ENCODE results near the gene PLPP3. TPM values are rescaled to one million over a fixed set of nuclear protein-coding genes. Genes with fewer than 3 reads are reported as not detected.

PLPP3 gene
- total and polyA plus RNA-seq, 9 of the 15 experiments (the other 6 are each of a cell fraction or from before 2014, with no cell fraction given), result 0.07 to 0.54 (median 0.20) TPM

DNA sequence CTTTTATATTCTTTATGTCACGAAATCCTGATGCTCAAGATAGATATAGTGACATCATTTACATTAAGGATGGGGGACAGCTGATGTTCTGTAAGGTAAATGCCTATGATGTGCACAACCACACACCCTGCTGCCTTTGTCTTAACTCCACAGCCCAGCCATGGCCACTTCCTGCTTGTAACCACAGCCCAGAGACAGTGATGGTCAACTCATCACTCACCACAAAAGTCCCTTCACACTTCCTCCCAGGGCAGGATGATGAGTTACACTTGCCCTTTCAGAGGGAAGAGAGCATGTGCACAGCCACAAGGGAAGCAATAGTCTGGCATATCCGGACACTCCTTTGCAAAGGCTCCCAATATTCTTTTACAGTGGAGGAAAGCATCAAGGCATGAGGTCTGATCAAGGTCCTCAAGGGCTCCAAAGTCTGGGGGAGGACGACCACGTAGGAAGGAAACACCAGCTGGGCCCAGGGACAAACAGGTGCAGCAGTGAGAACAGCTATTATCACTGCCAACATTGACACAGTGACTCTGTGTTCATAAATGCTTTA lies 53.8 kb downstream of the PLPP3 start (continued):
- TF ChIP-seq ETV6 (IDR thresholded peaks at IDR 0.05; ENCODE audit: borderline replicate concordance in 1 of 2, low read depth in 2 of 2, low read length in 1 of 2), result peak in 1 of 2 experiments; percentile 60; a peak in 1 of 4 replicates
- TF ChIP-seq ETV6 (CRISPR knock-in tag; IDR thresholded peaks at IDR 0.05; ENCODE audit: borderline replicate concordance), result no peak
- TF ChIP-seq ZNF79 (CRISPR knock-in tag; IDR thresholded peaks at IDR 0.05; ENCODE audit: low read depth), result no peak
- TF ChIP-seq FOXJ2 (tag; IDR thresholded peaks at IDR 0.05), result no peak
- TF ChIP-seq XRCC5 (IDR thresholded peaks at IDR 0.05; ENCODE audit: low read depth, low read length), result no peak
- peak; percentile 59 for TF ChIP-seq FOSL1 (tag; conservative IDR thresholded peaks at IDR 0.05)
- TF ChIP-seq, protein P1, sequence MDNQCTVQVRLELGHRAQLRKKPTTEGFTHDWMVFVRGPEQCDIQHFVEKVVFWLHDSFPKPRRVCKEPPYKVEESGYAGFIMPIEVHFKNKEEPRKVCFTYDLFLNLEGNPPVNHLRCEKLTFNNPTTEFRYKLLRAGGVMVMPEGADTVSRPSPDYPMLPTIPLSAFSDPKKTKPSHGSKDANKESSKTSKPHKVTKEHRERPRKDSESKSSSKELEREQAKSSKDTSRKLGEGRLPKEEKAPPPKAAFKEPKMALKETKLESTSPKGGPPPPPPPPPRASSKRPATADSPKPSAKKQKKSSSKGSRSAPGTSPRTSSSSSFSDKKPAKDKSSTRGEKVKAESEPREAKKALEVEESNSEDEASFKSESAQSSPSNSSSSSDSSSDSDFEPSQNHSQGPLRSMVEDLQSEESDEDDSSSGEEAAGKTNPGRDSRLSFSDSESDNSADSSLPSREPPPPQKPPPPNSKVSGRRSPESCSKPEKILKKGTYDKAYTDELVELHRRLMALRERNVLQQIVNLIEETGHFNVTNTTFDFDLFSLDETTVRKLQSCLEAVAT (IDR thresholded peaks at IDR 0.05), result 0 out of 4 replicates have a peak, but pooled peaks of 1 of the 2 experiments have one; percentile 30
- no peak for TF ChIP-seq MCM5 (IDR thresholded peaks at IDR 0.05; ENCODE audit: low read depth)
- TF ChIP-seq ZNF311 (CRISPR knock-in tag; IDR thresholded peaks at IDR 0.05), result no peak
- TF ChIP-seq KAT8 (IDR thresholded peaks at IDR 0.05; ENCODE audit: low read depth), result no peak
- no peak for TF ChIP-seq NR2C2 (CRISPR knock-in tag; IDR thresholded peaks at IDR 0.05)
- peak; percentile 19; the same call in 1 of the 2 replicates for TF ChIP-seq NR2C2 (tag; IDR thresholded peaks at IDR 0.05)
- no peak for TF ChIP-seq ZNF217 (CRISPR knock-in tag; IDR thresholded peaks at IDR 0.05)
- TF ChIP-seq MCM2 (IDR thresholded peaks at IDR 0.05; ENCODE audit: low read depth), result no peak
- TF ChIP-seq MTA3 (IDR thresholded peaks at IDR 0.05; ENCODE audit: borderline replicate concordance), result no peak
- no peak for TF ChIP-seq MAFF (IDR thresholded peaks at IDR 0.05; ENCODE audit: low read length)
- no peak for TF ChIP-seq ARHGAP35 (IDR thresholded peaks at IDR 0.05; ENCODE audit: partially characterized antibody)
- TF ChIP-seq, protein P2, sequence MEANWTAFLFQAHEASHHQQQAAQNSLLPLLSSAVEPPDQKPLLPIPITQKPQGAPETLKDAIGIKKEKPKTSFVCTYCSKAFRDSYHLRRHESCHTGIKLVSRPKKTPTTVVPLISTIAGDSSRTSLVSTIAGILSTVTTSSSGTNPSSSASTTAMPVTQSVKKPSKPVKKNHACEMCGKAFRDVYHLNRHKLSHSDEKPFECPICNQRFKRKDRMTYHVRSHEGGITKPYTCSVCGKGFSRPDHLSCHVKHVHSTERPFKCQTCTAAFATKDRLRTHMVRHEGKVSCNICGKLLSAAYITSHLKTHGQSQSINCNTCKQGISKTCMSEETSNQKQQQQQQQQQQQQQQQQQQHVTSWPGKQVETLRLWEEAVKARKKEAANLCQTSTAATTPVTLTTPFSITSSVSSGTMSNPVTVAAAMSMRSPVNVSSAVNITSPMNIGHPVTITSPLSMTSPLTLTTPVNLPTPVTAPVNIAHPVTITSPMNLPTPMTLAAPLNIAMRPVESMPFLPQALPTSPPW (CRISPR knock-in tag; IDR thresholded peaks at IDR 0.05), result no peak
- no peak for TF ChIP-seq ZNF24 (IDR thresholded peaks at IDR 0.05)
- peak; percentile 48; the same call in 1 of the 2 replicates for TF ChIP-seq ETV5 (CRISPR knock-in tag; IDR thresholded peaks at IDR 0.05; ENCODE audit: low read depth)
- peak; percentile 66; the same call in 1 of the 2 replicates for TF ChIP-seq SPI1 (IDR thresholded peaks at IDR 0.05; ENCODE audit: borderline replicate concordance, low read depth, low read length)
- no peak for TF ChIP-seq ZNF212 (CRISPR knock-in tag; IDR thresholded peaks at IDR 0.05)
- no peak for TF ChIP-seq SP1 (CRISPR knock-in tag; IDR thresholded peaks at IDR 0.05)
- TF ChIP-seq MTA2 (IDR thresholded peaks at IDR 0.05; ENCODE audit: low read depth), result no peak
